Lower leg skin (tissue), 3 donors: ENCODE data around the gene ZBTB7C.

Experiments used
- CTCF ChIP-seq, 3 donors: fragments of 450-650 bp; IDR thresholded peaks; one replicate each; pipeline ENCODE4 v1.5.1; 2016; ENCODE audit warnings: antibody characterized with exemption in 3 of 3, mild to moderate bottlenecking in 3 of 3, moderate library complexity in 2 of 3
- POLR2A ChIP-seq, 2 donors: fragments of 450-650 bp; IDR thresholded peaks; one replicate each; pipeline ENCODE4 v1.6.1; 2016 to 2017; ENCODE audit warnings: antibody characterized with exemption in 2 of 2, mild to moderate bottlenecking in 1 of 2, moderate library complexity in 1 of 2

GRCh38 chr18:48159816-48160215 is 249.4 kb downstream of the ZBTB7C start:
- TF ChIP-seq CTCF (IDR thresholded peaks at IDR 0.05) (no peak), POLR2A (IDR thresholded peaks at IDR 0.05) (no peak)
